ENCODE results near the gene UBB.

UBB gene

DNA sequence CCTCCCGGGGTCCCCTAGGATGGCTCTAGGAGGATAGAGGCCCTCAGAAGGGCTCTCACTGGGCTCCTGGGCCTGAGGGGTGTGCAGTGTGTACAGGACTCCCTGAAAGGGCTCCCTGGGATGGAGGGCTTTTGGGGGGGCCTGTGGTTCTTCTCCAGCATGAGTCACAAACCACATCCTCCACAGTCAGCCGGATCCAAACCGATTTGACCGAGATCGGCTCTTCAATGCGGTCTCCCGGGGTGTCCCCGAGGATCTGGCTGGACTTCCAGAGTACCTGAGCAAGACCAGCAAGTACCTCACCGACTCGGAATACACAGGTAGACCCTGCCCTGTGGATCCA, 39.0 kb downstream of the UBB start:
- Histone ChIP-seq H3K9ac (ENCODE audit: insufficient read length, low read depth) (no peak overlapping the region), H3K4me3 (ENCODE audit: insufficient read length, low read depth) (no peak overlapping the region), H3K4me1 (ENCODE audit: insufficient read depth, insufficient read length) (peaks cover 10% of the 10 kb centered on the region), H3K36me3 (ENCODE audit: insufficient read depth, insufficient read length, low read length) (no peaks in the 10 kb centered on the region), H3K27me3 (ENCODE audit: insufficient read depth, insufficient read length) (no peaks in the 10 kb centered on the region), H3K9me3 (ENCODE audit: insufficient read depth, low read length) (no peaks in the 10 kb centered on the region)
- DNase-seq (ENCODE audit: low read depth, low spot score): no peak
- TF ChIP-seq ZNF274 (IDR thresholded peaks at IDR 0.05; ENCODE audit: low read depth, low read length) (no peak), YY1 (IDR thresholded peaks at IDR 0.05; ENCODE audit: insufficient read depth, insufficient read length) (no peak)

DNA sequence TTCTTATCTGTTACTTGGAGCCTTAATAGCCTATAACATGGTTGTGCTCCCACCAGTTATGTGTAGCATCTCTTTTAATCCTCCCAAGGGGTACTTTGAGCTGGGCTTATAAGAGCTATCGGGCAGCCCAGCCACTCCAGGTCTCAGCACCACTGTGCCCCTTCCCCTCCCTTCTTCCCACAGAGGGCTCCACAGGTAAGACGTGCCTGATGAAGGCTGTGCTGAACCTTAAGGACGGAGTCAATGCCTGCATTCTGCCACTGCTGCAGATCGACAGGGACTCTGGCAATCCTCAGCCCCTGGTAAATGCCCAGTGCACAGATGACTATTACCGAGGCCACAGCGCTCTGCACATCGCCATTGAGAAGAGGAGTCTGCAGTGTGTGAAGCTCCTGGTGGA, 41.5 kb downstream of the UBB start:
- no peaks in the 10 kb centered on the region for H3K27me3 ChIP-seq (ENCODE audit: insufficient read depth, insufficient read length)

DNA sequence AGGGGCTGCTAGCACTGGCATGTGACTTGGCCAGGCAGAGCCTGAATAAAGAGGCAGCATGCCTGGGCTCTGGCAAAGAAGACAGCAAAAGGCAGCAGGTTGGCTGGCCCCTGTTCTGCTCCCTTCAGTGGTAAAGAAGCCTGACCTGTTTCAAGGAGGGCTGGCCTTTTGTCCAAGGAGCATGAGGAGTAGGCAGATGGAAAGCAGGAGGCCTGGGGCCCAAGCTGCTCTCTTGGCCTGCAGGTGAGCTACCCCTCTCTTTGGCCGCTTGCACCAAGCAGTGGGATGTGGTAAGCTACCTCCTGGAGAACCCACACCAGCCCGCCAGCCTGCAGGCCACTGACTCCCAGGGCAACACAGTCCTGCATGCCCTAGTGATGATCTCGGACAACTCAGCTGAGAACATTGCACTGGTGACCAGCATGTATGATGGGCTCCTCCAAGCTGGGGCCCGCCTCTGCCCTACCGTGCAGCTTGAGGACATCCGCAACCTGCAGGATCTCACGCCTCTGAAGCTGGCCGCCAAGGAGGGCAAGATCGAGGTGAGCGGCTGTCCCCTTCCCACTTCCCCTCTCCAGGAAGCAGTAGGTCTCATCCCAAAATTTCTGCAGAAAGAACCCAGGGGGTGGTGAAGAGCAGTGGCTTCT, 42.5 kb downstream of the UBB start:
- Histone ChIP-seq H3K36me3 (ENCODE audit: insufficient read depth, insufficient read length, low read length) (no peaks in the 10 kb centered on the region), H3K4me3 (ENCODE audit: insufficient read length, low read depth) (no peak overlapping the region), H3K4me1 (ENCODE audit: insufficient read depth, insufficient read length) (peaks cover 11% of the 10 kb centered on the region)

More for the DNA sequence above, 41.5 kb downstream of the UBB start:
- Histone ChIP-seq H3K4me3 (ENCODE audit: insufficient read length, low read depth) (no peak overlapping the region), H3K36me3 (ENCODE audit: insufficient read depth, insufficient read length, low read length) (no peaks in the 10 kb centered on the region), H3K9ac (ENCODE audit: insufficient read length, low read depth) (no peak overlapping the region), H3K4me1 (ENCODE audit: insufficient read depth, insufficient read length) (peaks cover 9% of the 10 kb centered on the region), H3K9me3 (ENCODE audit: insufficient read depth, low read length) (no peaks in the 10 kb centered on the region)
- DNase-seq (ENCODE audit: low read depth, low spot score): no peak
- TF ChIP-seq ZNF274 (IDR thresholded peaks at IDR 0.05; ENCODE audit: low read depth, low read length) (no peak), SUZ12 (IDR thresholded peaks at IDR 0.05; ENCODE audit: extremely low read depth, insufficient read depth, insufficient read length) (no peak), YY1 (IDR thresholded peaks at IDR 0.05; ENCODE audit: insufficient read depth, insufficient read length) (no peak)

DNA sequence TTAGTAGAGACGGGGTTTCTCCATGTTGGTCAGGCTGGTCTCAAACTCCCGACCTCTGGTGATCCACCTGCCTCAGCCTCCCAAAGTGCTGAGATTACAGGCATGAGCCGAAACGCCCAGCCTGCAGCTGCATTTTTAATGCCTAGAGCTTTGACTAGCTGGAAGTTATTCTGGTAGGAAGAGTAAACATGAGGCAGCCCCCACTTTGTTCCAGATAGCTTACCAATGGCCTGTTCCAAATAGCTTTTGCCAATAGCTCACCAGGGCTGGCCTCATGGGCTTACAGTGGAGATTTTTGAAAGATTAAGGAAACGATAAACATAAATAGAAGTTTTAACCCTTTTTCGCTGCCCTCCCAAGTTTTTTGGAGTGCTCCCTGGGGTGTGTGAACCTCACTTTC, 44.3 kb downstream of the UBB start:
- Histone ChIP-seq H3K4me1 (ENCODE audit: insufficient read depth, insufficient read length) (peaks cover 8% of the 10 kb centered on the region), H3K4me3 (ENCODE audit: insufficient read length, low read depth) (no peak overlapping the region), H3K36me3 (ENCODE audit: insufficient read depth, insufficient read length, low read length) (no peaks in the 10 kb centered on the region), H3K9ac (ENCODE audit: insufficient read length, low read depth) (no peak overlapping the region), H3K9me3 (ENCODE audit: insufficient read depth, low read length) (no peaks in the 10 kb centered on the region), H3K27me3 (ENCODE audit: insufficient read depth, insufficient read length) (no peaks in the 10 kb centered on the region)
- no peak for DNase-seq (ENCODE audit: low read depth, low spot score)
- TF ChIP-seq ZNF274 (IDR thresholded peaks at IDR 0.05; ENCODE audit: low read depth, low read length): no peak
- TF ChIP-seq SUZ12 (IDR thresholded peaks at IDR 0.05; ENCODE audit: extremely low read depth, insufficient read depth, insufficient read length): no peak
- TF ChIP-seq YY1 (IDR thresholded peaks at IDR 0.05; ENCODE audit: insufficient read depth, insufficient read length): no peak

More for the DNA sequence above, 42.5 kb downstream of the UBB start:
- no peaks in the 10 kb centered on the region for H3K9me3 ChIP-seq (ENCODE audit: insufficient read depth, low read length)
- no peak overlapping the region for H3K9ac ChIP-seq (ENCODE audit: insufficient read length, low read depth)
- H3K27me3 ChIP-seq (ENCODE audit: insufficient read depth, insufficient read length): no peaks in the 10 kb centered on the region
- TF ChIP-seq ZNF274 (IDR thresholded peaks at IDR 0.05; ENCODE audit: low read depth, low read length) (no peak), SUZ12 (IDR thresholded peaks at IDR 0.05; ENCODE audit: extremely low read depth, insufficient read depth, insufficient read length) (no peak), YY1 (IDR thresholded peaks at IDR 0.05; ENCODE audit: insufficient read depth, insufficient read length) (no peak)
- no peak for DNase-seq (ENCODE audit: low read depth, low spot score)

DNA sequence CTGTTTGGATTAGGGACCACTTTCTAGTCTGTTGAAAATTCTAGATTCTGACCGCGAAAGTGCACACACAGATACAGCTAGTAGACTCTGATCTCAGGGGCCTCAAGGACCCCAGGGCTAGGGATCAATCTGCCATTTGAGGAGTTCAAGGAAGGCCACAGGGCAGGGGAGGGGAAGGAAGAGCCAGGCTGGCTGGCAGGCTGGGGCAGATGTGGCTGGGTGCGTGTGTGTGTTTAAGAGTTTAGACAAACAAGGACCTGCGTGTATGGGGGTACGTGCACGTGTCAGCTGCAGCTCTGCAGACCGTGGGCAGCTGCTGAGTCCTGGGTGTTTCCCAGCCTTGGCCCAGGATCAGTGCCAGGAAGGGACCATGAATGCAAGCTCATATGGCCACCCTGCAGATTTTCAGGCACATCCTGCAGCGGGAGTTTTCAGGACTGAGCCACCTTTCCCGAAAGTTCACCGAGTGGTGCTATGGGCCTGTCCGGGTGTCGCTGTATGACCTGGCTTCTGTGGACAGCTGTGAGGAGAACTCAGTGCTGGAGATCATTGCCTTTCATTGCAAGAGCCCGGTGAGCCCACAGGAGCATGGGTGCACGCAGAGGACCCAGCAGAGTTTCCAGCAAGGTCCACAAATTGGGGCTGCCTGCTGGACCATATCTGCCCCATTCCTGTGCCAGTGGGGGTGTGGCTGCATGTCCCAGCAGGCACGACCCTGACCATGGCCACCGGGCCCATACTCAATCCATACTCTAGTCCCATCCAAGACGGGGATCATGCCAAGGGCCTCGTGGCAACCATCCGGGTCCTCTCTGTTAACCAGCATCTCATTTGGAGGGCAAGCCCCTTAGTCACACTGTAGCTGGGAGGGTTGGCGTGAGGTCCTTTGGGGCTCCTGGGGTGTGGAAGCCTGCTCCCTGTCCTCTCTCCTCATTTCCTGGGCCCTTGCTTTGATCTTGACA, 45.1 kb downstream of the UBB start:
- TF ChIP-seq YY1 (IDR thresholded peaks at IDR 0.05; ENCODE audit: insufficient read depth, insufficient read length) (no peak), SUZ12 (IDR thresholded peaks at IDR 0.05; ENCODE audit: extremely low read depth, insufficient read depth, insufficient read length) (no peak), ZNF274 (IDR thresholded peaks at IDR 0.05; ENCODE audit: low read depth, low read length) (no peak)

DNA sequence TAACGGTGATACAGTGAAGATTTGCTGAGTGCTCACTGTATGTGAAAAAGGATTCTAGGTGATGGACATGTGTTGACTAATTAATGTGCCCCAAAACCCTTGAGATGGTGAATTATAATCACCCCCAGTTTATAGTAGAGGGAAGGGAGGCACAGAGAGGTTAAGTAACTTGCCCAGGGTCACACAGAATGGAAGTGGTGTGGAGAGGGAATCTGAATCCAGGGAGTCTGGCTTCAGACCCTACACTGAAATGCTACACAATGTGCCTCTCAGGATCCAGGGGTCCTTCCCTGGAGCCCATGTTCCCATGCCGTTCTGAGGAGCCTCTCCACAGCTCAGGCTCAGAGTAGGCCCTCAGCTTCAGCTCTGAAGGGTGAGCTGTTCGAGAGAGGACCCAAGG, 46.1 kb downstream of the UBB start:
- H3K9me3 ChIP-seq (ENCODE audit: insufficient read depth, low read length): no peaks in the 10 kb centered on the region
- no peaks in the 10 kb centered on the region for H3K36me3 ChIP-seq (ENCODE audit: insufficient read depth, insufficient read length, low read length)
- peaks cover 8% of the 10 kb centered on the region for H3K4me1 ChIP-seq (ENCODE audit: insufficient read depth, insufficient read length)
- no peak for DNase-seq (ENCODE audit: low read depth, low spot score)
- no peak overlapping the region for H3K4me3 ChIP-seq (ENCODE audit: insufficient read length, low read depth)
- no peak overlapping the region for H3K9ac ChIP-seq (ENCODE audit: insufficient read length, low read depth)
- TF ChIP-seq ZNF274 (IDR thresholded peaks at IDR 0.05; ENCODE audit: low read depth, low read length): no peak
- H3K27me3 ChIP-seq (ENCODE audit: insufficient read depth, insufficient read length): no peaks in the 10 kb centered on the region

More for the DNA sequence above, 45.1 kb downstream of the UBB start:
- Histone ChIP-seq H3K36me3 (ENCODE audit: insufficient read depth, insufficient read length, low read length) (no peaks in the 10 kb centered on the region), H3K9me3 (ENCODE audit: insufficient read depth, low read length) (no peaks in the 10 kb centered on the region), H3K4me3 (ENCODE audit: insufficient read length, low read depth) (no peak overlapping the region), H3K4me1 (ENCODE audit: insufficient read depth, insufficient read length) (peaks cover 8% of the 10 kb centered on the region), H3K9ac (ENCODE audit: insufficient read length, low read depth) (no peak overlapping the region), H3K27me3 (ENCODE audit: insufficient read depth, insufficient read length) (no peaks in the 10 kb centered on the region)
- DNase-seq (ENCODE audit: low read depth, low spot score): no peak

DNA sequence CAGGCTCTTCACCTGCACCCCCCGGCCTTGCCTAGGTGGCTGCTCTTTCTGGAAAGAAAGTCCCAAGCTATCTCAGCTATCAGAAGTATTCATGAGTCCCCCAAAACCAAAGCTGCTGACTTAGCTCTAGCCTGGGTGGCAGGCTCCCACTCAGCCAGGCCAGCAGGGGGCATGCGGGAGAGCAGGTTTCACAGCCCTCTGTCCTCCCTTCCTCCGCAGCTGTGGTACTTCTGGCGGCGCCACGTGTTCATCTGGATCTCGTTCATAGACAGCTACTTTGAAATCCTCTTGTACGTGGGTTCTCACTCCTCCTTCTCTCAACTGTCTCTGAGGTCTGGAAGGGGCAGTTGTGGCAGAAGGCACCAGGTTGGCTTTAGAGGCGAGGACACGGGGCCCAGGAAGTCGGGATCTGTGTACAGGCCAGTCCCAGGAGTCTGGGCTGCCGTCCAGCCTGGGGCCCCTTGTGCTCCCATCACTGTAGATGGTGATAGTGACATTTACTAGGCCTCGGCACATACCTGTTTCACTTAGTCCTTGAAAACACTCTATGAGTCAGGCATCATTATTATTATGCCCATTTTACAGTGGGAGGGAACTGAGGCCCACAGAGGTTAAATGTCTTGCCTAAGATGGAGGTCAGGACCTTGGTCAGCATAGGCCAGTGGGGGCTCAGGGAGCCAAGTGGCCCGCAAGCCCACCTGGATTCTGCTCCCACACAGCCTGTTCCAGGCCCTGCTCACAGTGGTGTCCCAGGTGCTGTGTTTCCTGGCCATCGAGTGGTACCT, 47.4 kb downstream of the UBB start:
- peaks cover 8% of the 10 kb centered on the region for H3K4me1 ChIP-seq (ENCODE audit: insufficient read depth, insufficient read length)
- no peak overlapping the region for H3K4me3 ChIP-seq (ENCODE audit: insufficient read length, low read depth)
- H3K36me3 ChIP-seq (ENCODE audit: insufficient read depth, insufficient read length, low read length): no peaks in the 10 kb centered on the region
- no peaks in the 10 kb centered on the region for H3K27me3 ChIP-seq (ENCODE audit: insufficient read depth, insufficient read length)
- TF ChIP-seq YY1 (IDR thresholded peaks at IDR 0.05; ENCODE audit: insufficient read depth, insufficient read length): no peak
- no peak for TF ChIP-seq ZNF274 (IDR thresholded peaks at IDR 0.05; ENCODE audit: low read depth, low read length)
- H3K9me3 ChIP-seq (ENCODE audit: insufficient read depth, low read length): no peaks in the 10 kb centered on the region
- DNase-seq (ENCODE audit: low read depth, low spot score): no peak
- H3K9ac ChIP-seq (ENCODE audit: insufficient read length, low read depth): no peak overlapping the region
